GM19372 (cell line): ENCODE data around the gene DGLUCY.
"Not testable (repeated sequence)": the region's sequence is repeated elsewhere in the genome, so short reads cannot be mapped to it uniquely, and the experiment has no call there.

Experiments
- ATAC-seq: cut with Tn5 transposase; IDR thresholded peaks from one replicate; pipeline ENCODE4 v1.9.1; 2021; ENCODE audit warnings: mild to moderate bottlenecking, low read depth, moderate library complexity; ENCODE audit not compliant: unreplicated experiment

Gene DGLUCY

GRCh38 chr14:91113829-91114078 lies at the start of gene DGLUCY:
TSS of gene DGLUCY (plus strand) at chr14:91114073. CDS start at chr14:91160295, 46,222 bp downstream.
- ATAC-seq = peak; percentile 70

DNA sequence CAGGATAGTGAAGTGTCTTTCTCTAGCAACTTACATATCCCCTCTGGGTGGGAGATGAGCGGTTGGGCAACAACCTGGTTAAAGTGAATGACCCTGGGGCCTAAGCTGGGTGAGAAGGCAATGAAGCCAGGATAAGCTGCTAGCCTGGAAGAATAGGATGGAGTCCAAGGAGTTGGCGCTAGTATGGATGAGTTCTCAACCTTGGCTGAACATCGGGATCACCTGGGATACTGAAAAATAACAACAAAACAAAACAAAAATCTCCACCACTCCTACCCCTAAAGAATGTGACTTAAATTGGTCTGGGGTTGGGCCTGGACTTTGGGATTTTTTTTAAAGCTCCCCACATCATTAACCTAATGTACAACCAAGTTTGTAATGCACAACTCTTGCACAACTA lies 48.6 kb upstream of the DGLUCY start:
- ATAC-seq = no peak

DNA sequence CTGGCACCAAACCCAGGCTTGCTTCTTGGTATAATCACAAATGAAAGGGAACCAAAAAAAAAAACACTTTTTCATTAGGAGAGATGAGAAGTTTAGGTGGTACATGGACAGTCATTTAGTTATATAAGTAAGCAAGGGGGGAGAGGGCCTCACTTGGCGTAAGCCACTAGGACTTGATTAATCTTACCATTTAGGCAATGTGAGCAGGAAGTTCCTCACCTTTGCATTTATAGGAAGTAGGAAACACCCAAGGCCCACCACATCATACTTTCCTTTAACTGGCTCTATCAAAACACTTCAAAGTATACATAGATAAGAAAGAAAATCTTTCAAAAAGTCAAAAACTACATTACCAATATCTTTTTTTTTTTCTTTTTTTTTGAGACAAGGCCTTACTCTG lies 46.7 kb upstream of the DGLUCY start:
- no peak for ATAC-seq

- no peak for ATAC-seq
Measured at GRCh38 chr14:91068642-91069041, 45.2 kb upstream of the DGLUCY start.

- ATAC-seq = no peak
Measured at GRCh38 chr14:91070572-91070971, 43.3 kb upstream of the DGLUCY start.

- no peak for ATAC-seq
Measured at GRCh38 chr14:91075553-91075952, 38.3 kb upstream of the DGLUCY start.

DNA sequence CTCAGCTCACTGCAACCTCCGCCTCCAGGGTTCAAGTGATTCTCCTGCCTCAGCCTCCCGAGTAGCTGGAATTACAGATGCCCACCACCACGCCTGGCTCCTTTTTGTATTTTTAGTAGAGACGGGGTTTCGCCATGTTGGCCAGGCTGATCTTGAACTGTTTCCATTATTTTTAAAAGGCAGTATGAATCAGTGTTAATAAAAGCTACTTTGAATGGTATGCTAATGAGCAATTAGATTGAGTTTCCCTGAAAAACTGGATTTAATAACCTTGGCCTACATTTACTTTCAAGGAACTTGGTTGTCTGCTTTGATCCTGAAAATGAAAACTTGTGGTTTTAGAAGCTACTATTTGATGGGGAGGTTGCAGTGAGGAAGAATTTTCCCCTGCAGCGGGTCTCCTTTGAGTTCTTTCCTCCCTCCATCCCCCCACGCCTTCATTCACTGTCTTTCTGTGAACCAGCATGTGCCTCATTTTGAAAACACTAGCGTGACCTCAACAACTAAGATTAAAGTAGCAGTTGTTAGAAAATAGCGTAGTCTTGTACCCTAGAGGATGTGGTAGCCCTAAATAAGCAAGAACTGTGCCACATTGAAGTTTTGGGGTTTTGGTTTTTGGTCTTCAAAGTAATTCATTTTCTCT lies 35.7 kb upstream of the DGLUCY start:
- peak; percentile 77 for ATAC-seq

DNA sequence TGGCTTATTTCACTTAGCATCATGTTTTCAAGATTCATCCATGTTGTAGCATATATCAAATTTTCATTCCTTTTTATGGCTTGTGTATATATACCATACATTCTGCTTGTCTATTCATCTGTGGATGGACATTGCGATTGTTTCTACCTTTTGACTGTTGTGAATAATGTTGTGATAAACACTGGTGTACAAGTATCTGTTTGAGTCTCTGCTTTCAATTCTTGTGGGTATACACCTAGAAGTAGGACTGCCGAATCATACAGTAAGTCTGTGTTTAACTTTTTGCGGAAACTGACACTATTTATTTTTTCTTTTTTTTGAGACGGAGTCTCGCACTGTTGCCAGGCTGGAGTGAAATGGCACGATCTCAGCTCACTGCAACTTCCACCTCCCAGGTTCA lies 33.8 kb upstream of the DGLUCY start:
- no peak for ATAC-seq

GRCh38 chr14:91082282-91082681 lies 31.6 kb upstream of the DGLUCY start:
- no peak for ATAC-seq

DNA sequence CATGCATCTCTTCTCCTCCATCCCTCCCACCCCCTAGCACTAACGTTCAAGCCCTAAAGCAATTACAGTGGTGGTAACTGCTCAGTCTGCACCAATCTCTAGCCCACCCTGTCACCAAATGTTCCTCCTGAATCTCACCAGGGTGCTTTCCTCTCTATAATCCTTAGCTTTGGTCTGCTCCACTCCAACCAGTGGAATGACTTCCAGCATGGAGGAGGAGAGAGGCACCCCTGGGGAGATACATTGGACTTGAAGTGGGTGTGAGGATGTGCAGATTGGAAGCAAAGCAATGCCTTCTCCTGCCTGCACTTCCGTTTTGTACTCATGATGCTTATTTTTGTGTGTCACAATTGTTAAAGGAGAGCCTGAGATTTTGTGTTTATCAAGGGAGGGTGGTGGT lies 29.4 kb upstream of the DGLUCY start:
- no peak for ATAC-seq

DNA sequence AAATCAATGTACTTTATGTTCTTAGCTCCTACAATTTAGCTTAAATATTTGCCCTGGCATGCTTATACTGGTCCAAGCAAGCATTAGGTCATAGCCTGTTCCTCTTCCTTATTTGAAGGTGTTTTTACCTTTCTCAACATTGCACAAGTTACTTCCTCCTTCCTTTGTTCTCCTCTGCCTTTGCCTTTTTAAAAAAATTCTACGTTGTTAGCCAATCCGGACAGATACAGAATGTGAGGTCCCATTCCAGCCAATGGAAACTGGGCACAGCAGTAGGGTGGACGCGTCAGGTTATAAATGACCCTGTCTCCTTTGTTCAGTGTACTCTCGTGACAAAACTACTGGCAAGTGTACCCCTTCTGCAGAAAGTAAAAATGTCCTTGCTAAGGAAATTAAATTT lies 26.4 kb upstream of the DGLUCY start:
- not testable (repeated sequence) for ATAC-seq

DNA sequence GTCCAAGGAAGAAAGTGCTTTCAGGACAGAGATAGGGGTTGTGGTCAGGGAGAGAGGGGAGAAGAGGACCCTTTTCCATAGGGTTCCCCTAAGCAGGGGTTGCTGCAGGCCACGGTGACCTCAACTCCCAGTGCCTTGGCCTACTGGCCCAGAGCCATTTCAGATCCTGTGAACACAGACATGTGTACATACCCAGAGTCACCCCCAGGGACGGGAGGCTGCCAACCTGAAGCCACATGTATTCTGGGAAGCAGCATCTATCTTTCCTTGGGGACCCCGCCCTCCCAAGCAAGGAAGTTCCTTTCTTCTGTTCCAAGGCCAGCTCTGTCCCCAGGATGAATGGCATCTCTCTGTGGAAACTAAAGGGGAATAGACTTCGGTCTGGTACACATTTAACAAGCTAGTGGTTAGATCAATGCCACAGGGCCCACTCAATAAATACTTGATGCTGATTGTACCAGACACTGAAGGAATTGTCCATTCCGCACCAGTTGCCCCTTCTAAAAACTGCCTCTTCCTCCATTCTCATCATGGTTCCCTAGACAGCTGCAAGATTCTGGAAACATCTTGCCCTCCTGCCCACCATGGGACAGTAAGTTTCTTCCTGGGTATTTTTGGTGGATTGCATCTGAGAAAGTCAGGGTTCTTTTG lies 25.2 kb upstream of the DGLUCY start:
- ATAC-seq = no peak

DNA sequence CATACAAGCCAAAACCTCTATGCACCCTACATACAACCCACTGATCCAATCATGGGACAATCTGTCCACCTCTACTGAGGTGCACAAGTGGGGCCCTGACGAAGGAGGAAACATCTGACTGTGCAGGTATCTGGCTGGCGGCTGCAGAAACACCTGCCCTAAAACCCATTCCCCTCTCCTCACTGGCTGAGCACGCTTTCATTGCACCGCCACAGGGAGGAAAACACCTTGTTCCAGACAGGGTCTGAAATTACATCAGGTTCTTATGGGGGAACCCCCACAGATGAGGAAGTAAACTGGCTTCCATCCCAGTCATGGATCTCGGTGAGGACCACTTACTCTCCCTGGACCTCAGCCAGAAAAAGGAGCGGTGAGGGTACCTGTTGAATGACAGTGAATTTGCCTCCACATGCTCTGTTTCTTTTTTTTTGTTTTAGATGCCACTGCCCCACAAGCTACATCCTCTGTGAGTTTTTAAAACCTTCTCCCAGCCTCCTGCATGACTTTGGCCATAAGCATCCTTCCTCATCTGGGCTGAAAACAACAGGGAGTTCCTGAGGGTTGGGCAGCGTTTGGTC lies 23.8 kb upstream of the DGLUCY start:
- ATAC-seq = no peak

DNA sequence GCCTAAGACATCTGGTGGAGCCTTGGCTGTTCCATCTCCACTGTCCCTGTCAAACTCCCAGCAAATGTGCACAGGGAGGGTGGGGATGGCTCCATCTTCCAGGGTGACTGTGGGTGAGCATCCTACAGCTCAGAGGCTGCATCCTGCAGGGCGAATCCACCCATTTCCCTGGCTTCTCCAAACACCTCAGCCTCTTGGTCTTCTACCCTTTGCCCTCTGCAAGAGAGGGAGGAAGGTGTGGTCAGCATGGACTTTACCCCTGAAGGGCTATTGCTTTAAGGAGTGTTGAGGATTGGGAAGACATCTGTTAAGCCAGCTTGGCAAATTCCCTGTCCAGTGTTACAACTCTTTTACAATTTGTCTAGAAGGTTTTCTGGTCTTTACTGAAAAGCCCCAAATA lies 23.1 kb upstream of the DGLUCY start:
- no peak for ATAC-seq

- no peak for ATAC-seq
Measured at GRCh38 chr14:91092073-91092472, 21.8 kb upstream of the DGLUCY start.

DNA sequence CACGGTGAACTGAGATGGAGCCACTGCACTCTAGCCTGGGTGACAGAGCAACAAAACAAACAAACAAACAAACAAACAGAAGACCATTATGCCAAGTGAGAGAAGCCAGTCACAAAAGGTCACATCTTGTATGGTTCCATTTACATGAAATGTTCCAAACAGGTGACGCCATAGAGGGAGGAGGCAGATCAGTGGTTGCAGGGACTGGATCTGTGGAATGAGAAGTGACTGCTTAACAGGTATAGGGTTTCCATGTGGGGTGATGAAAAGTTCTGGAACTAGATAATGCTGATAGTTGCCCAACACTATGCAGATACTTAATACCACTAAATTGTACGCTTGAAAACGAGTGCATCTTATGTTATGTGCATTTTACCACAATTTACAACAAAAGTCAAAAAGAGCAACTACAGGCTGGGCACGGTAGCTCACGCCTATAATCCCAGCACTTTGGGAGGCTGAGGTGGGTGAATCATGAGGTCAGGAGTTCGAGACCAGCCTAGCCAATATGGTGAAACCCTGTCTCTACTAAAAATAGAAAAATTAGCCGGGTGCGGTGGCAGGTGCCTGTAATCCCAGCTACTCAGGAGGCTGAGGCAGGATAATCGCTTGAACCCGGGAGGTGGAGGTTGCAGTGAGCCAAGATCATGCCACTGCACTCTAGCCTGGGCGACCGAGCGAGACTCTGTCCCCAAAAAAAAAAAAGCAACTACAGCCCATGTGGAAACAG lies 20.0 kb upstream of the DGLUCY start:
- ATAC-seq = not testable (repeated sequence)

- ATAC-seq = no peak
Measured at GRCh38 chr14:91094772-91095171, 19.1 kb upstream of the DGLUCY start.

- no peak for ATAC-seq
Measured at GRCh38 chr14:91095178-91095577, 18.7 kb upstream of the DGLUCY start.

- not testable (repeated sequence) for ATAC-seq
Measured at GRCh38 chr14:91097657-91098056, 16.2 kb upstream of the DGLUCY start.

GRCh38 chr14:91098591-91098990 lies 15.3 kb upstream of the DGLUCY start:
- ATAC-seq = no peak

GRCh38 chr14:91100102-91100501 lies 13.8 kb upstream of the DGLUCY start:
- ATAC-seq = no peak

GRCh38 chr14:91103116-91103515 lies 10.8 kb upstream of the DGLUCY start:
- no peak for ATAC-seq
